H1 (cell line): ENCODE results near the gene PC.

Source experiments
- CBX8 ChIP-seq: fragments of 300-800, 300-1000 bp; sonication (generic); IDR thresholded peaks from 2 replicates; pipeline ENCODE4 v1.7.1; 2016; ENCODE audit warnings: low read depth, low read length, borderline replicate concordance
- CTCF ChIP-seq, 3 experiments: IDR thresholded peaks; 1 replicate in 2 of 3; 2 replicates in 1 of 3; pipeline versions ENCODE4 v1.5.1 to v1.6.1; 2011; ENCODE audit warnings: low read length in 3 of 3, mild to moderate bottlenecking in 3 of 3, inconsistent platforms in 2 of 3, low read depth in 1 of 3, moderate library complexity in 1 of 3; ENCODE audit not compliant: insufficient read depth in 1 of 3; ENCODE audit errors: control extremely low read depth in 1 of 3
- E2F6 ChIP-seq: IDR thresholded peaks from 2 replicates; pipeline ENCODE4 v1.6.1; 2012; ENCODE audit warnings: inconsistent platforms
- HDAC2 ChIP-seq, 2 experiments: fragments of 300-600 bp in 1 of 2; sonication (generic) in 1 of 2; IDR thresholded peaks; 2 replicates each; pipeline ENCODE4 v1.6.1; 2011 to 2012; ENCODE audit warnings: low read depth in 2 of 2, low read length in 2 of 2, mild to moderate bottlenecking in 2 of 2, moderate library complexity in 2 of 2, borderline replicate concordance in 1 of 2, inconsistent platforms in 1 of 2
- KDM5A ChIP-seq: fragments of 200-600 bp; IDR thresholded peaks from 2 replicates; pipeline ENCODE4 v1.7.1; 2012; ENCODE audit warnings: mild to moderate bottlenecking, low read length, inconsistent platforms, mixed read lengths
- POLR2A ChIP-seq, 2 experiments: IDR thresholded peaks; 1 replicate in 1 of 2; 2 replicates in 1 of 2; pipeline ENCODE4 v1.6.1; 2011; ENCODE audit warnings: low read depth in 2 of 2, low read length in 2 of 2, mild to moderate bottlenecking in 2 of 2; ENCODE audit errors: control extremely low read depth in 1 of 2
- POLR2AphosphoS5 ChIP-seq: IDR thresholded peaks from 2 replicates; pipeline ENCODE4 v1.6.1; 2011; ENCODE audit warnings: low read depth, low read length
- SRF ChIP-seq: IDR thresholded peaks from 2 replicates; pipeline ENCODE4 v1.6.1; 2011; ENCODE audit warnings: mild to moderate bottlenecking, low read depth, low read length, moderate library complexity

- TF ChIP-seq SRF = no peak
- TF ChIP-seq CTCF (IDR thresholded peaks at IDR 0.05; ENCODE audit: control extremely low read depth in 1 of 3, insufficient read depth in 1 of 3, low read depth in 1 of 3, low read length in 3 of 3) = no peak
- no peak for TF ChIP-seq CBX8
- no peak for TF ChIP-seq HDAC2 (IDR thresholded peaks at IDR 0.05; ENCODE audit: borderline replicate concordance in 1 of 2, low read depth in 2 of 2, low read length in 2 of 2)
- TF ChIP-seq E2F6 = no peak
- no peak for TF ChIP-seq POLR2AphosphoS5
- no peak for TF ChIP-seq KDM5A
- no peak for TF ChIP-seq POLR2A (IDR thresholded peaks at IDR 0.05; ENCODE audit: control extremely low read depth in 1 of 2, low read depth in 2 of 2, low read length in 2 of 2)
Measured at GRCh38 chr11:66904561-66904960, 53.6 kb downstream of the PC start.
